PC-9 (cell line): ENCODE data around the gene ARFGAP1. TPM values are rescaled to one million over a fixed set of nuclear protein-coding genes. Genes with fewer than 3 reads are reported as not detected.
A peak's percentile ranks its signal among the peaks of the same experiment; 100 is the strongest.

Source experiments
- BruUV-seq: library from RNA; stranded (reverse); fragments of 400-500 nt; replicated peaks from 2 replicates; lab custom pipeline; 2021; lab: Mats Ljungman, UMichigan
- CTCF ChIA-PET: fragments of 300-600 bp; sonication (Branson Sonifier 250); formaldehyde crosslinking; loops from one replicate; lab custom pipeline; 2022; ENCODE audit warnings: antibody characterized with exemption; lab: Charles Lee
- POLR2A ChIA-PET: fragments of 300-600 bp; sonication (Branson Sonifier 250); formaldehyde crosslinking; loops from one replicate; lab custom pipeline; 2022; ENCODE audit warnings: antibody characterized with exemption; ENCODE audit not compliant: unreplicated experiment; lab: Charles Lee
- DNase-seq, 2 experiments: peaks; one replicate each; pipeline versions ENCODE4 v3.0.0 to v3.0.0-alpha.2; 2015 to 2022; ENCODE audit warnings: mixed read lengths in 1 of 2
- H2AFZ ChIP-seq: fragments of 200-600 bp; sonication (generic); 2 replicates; pipeline ENCODE4 v1.8.1; 2017; ENCODE audit warnings: antibody characterized with exemption
- H3F3A ChIP-seq: fragments of 200-600 bp; sonication (generic); 2 replicates; pipeline ENCODE4 v1.8.1; 2017; ENCODE audit warnings: antibody characterized with exemption, mild to moderate bottlenecking, low read depth; ENCODE audit not compliant: insufficient read depth
- H3K27ac ChIP-seq: fragments of 200-600 bp; sonication (generic); 2 replicates; pipeline ENCODE4 v1.6.1; 2016; ENCODE audit warnings: mixed run types
- H3K27me3 ChIP-seq: fragments of 200-600 bp; sonication (generic); 2 replicates; pipeline ENCODE4 v1.6.1; 2016; ENCODE audit warnings: low read depth, mixed run types; ENCODE audit not compliant: insufficient read depth
- H3K36me3 ChIP-seq: fragments of 200-600 bp; sonication (generic); 2 replicates; pipeline ENCODE4 v1.6.1; 2016; ENCODE audit warnings: low read depth, mixed run types
- H3K4me1 ChIP-seq: fragments of 200-600 bp; sonication (generic); replicated peaks from 2 replicates; pipeline ENCODE4 v1.6.1; 2016; ENCODE audit warnings: mixed run types; ENCODE audit not compliant: insufficient read depth
- H3K4me2 ChIP-seq: fragments of 200-600 bp; sonication (generic); 2 replicates; pipeline ENCODE4 v1.6.1; 2017; ENCODE audit warnings: mixed run types
- H3K4me3 ChIP-seq: fragments of 200-600 bp; sonication (generic); 2 replicates; pipeline ENCODE4 v1.6.1; 2016; ENCODE audit warnings: mixed run types
- H3K79me2 ChIP-seq: fragments of 200-600 bp; sonication (generic); 2 replicates; pipeline ENCODE4 v1.6.1; 2017; ENCODE audit warnings: low read depth, mixed run types
- H3K9me2 ChIP-seq: fragments of 200-600 bp; sonication (generic); 2 replicates; pipeline ENCODE4 v1.8.1; 2017; ENCODE audit warnings: mild to moderate bottlenecking; ENCODE audit not compliant: insufficient read depth
- H3K9me3 ChIP-seq: fragments of 200-600 bp; sonication (generic); 2 replicates; pipeline ENCODE4 v1.8.1; 2016; ENCODE audit warnings: low read depth; ENCODE audit not compliant: insufficient read depth
- H4K20me1 ChIP-seq: fragments of 200-600 bp; sonication (generic); 2 replicates; pipeline ENCODE4 v1.8.1; 2017; ENCODE audit not compliant: insufficient read depth
- CTCF ChIP-seq: fragments of 200-600 bp; sonication (generic); conservative IDR thresholded peaks from 2 replicates; pipeline ENCODE4 v1.6.1; 2017; ENCODE audit warnings: mixed run types, antibody characterized with exemption, mild to moderate bottlenecking, moderate library complexity
- EZH2 ChIP-seq: fragments of 200-600 bp; sonication (generic); IDR thresholded peaks from 2 replicates; pipeline ENCODE4 v1.8.0; 2017; ENCODE audit warnings: antibody characterized with exemption, low read depth
- intact Hi-C: fragments of 100-400 bp; cut with micrococcal nuclease; formaldehyde crosslinking; loops from one replicate; pipeline ENCODE4 v1.10.0; 2022; ENCODE audit not compliant: unreplicated experiment
- total RNA-seq: library from RNA; stranded (reverse); gene quantifications from 2 replicates; pipeline ENCODE4 v1.2.3, GENCODE V29; 2021

Gene ARFGAP1
- total RNA-seq, 1 experiment from 2014 or later: 89.0 TPM

GRCh38 chr20:63290136-63290676 is 17.6 kb downstream of the ARFGAP1 start:
- ChIA-PET POLR2A (no interaction called here), CTCF (no interaction called here)
- Histone ChIP-seq H3K27me3 (0 out of 2 replicates have a peak, but pooled peaks cover 10% of the 10 kb centered on the region), H3K9me2 (no peaks in the 10 kb centered on the region), H3K4me2 (no peak overlapping the region), H3F3A (peaks cover 5% of the 10 kb centered on the region; the same call in 1 of the 2 replicates), H3K4me3 (no peak overlapping the region), H2AFZ (no peak overlapping the region), H3K79me2 (no peaks in the 10 kb centered on the region), H4K20me1 (peaks cover 21% of the 10 kb centered on the region), H3K27ac (no peak overlapping the region), H3K36me3 (no peaks in the 10 kb centered on the region), H3K4me1 (no peaks in the 10 kb centered on the region), H3K9me3 (no peaks in the 10 kb centered on the region)
- DNase-seq: no peak
- intact Hi-C loops: loop anchor here (5.0 kb wide), 1 partner anchor 68 kb away; no protein-coding TSS in a partner anchor
- no TSS peak for BruUV-seq
- no peak for TF ChIP-seq EZH2
- no peak for TF ChIP-seq CTCF

- no peak overlapping the region for H3K4me2 ChIP-seq
- no TSS peak for BruUV-seq
- H3K36me3 ChIP-seq: no peaks in the 10 kb centered on the region
- H3K9me3 ChIP-seq: no peaks in the 10 kb centered on the region
- H3K27me3 ChIP-seq: peaks cover 17% of the 10 kb centered on the region
- H3K27ac ChIP-seq: no peak overlapping the region
- H3K4me1 ChIP-seq: no peaks in the 10 kb centered on the region
- H3K4me3 ChIP-seq: no peak overlapping the region
- H3F3A ChIP-seq: peaks cover 5% of the 10 kb centered on the region; the same call in 1 of the 2 replicates
- TF ChIP-seq CTCF: peak; percentile 83
- TF ChIP-seq EZH2: no peak
- intact Hi-C loops: loop anchor here (5.0 kb wide), 1 partner anchor 69 kb away; no protein-coding TSS in a partner anchor
- H2AFZ ChIP-seq: no peak overlapping the region
- no peaks in the 10 kb centered on the region for H3K79me2 ChIP-seq
- ChIA-PET POLR2A (no interaction called here), CTCF (no interaction called here)
- peak in 1 of 2 experiments; percentile 47 for DNase-seq
- H3K9me2 ChIP-seq: no peaks in the 10 kb centered on the region
- H4K20me1 ChIP-seq: peaks cover 20% of the 10 kb centered on the region
These were observed 18.3 kb downstream of the ARFGAP1 start for GRCh38 chr20:63290677-63291472.

GRCh38 chr20:63291811-63292210 is 19.2 kb downstream of the ARFGAP1 start:
- Histone ChIP-seq H3K9me2 (no peaks in the 10 kb centered on the region), H4K20me1 (peaks cover 17% of the 10 kb centered on the region), H3K79me2 (no peaks in the 10 kb centered on the region), H3K4me2 (no peak overlapping the region), H2AFZ (no peak overlapping the region), H3K27me3 (peaks cover 26% of the 10 kb centered on the region), H3K27ac (no peak overlapping the region), H3K4me1 (no peaks in the 10 kb centered on the region), H3K4me3 (no peak overlapping the region), H3F3A (peaks cover 5% of the 10 kb centered on the region; the same call in 1 of the 2 replicates), H3K9me3 (no peaks in the 10 kb centered on the region), H3K36me3 (no peaks in the 10 kb centered on the region)
- DNase-seq: no peak
- POLR2A ChIA-PET: no interaction called here
- intact Hi-C loops: loop anchor here (5.0 kb wide), 1 partner anchor 70 kb away; no protein-coding TSS in a partner anchor
- CTCF ChIA-PET: no interaction called here
- TF ChIP-seq EZH2: no peak
- no TSS peak for BruUV-seq
